ENCODE results near the gene CDH26.

Gene CDH26

DNA sequence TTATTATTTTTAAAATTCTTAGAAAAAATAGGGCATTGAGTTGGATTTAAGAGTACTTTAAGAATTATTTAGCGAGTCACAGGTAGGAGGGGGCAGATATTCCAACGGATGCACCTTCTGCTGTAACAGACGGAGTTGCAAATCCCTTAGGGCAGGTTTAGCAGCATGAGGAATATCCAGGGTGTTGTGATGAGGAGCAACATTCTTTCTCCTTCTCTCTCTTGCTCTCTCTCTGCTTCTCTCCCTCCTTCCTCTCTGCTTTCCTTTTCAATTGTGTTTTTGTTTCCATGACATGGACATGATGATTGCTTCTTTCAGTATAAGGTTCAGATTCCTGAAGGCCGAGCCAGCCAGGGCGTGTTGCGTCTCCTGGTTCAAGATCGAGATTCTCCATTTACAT lies 28.9 kb downstream of the CDH26 start:
- DNase-seq, result no peak

DNA sequence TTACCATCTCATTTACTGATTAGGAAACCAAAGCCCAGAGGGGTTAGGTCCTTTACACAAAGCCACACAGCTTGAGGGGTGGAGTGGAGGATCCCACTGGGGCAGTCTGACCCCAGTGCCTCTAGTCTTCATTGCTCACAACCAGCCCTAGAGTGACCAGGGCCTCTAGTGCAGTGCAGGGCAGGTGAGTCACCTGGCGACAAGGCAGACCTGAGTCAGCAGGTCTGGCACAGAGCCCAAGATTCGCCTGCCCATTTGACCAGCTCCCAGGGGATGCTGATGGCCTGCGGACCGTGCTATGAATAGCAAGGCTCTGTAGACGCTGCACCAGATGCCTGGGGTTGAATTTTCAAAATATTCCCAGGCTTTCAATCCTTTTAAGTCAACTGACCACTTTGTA lies 29.9 kb downstream of the CDH26 start:
- DNase-seq, result no peak

DNA sequence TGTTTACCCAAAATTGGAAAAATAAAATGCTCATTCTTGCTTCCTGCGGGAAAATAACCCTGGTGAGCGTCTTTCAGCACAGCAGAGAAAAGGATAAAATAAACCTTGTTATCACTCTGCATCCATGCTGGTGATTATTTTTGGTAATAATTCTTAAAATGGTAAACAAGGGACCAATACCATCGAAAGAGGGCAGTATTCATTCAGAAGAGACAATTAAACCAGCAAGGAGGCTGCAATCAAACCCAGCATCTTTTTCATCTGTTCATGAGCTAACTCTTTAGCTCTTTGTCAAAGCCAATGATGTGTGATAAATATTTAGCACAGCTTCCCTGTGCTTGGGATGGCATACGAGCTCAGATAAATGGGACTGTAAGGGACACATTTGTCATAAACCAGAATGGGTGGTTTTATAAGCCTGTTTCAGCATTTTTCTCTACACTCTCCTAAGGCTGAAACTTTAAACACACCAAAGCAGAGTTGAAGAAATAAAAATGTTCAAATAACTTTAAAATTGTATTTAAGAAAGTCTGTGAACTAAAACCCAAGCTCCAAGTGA lies 34.4 kb downstream of the CDH26 start:
- DNase-seq, result no peak

DNA sequence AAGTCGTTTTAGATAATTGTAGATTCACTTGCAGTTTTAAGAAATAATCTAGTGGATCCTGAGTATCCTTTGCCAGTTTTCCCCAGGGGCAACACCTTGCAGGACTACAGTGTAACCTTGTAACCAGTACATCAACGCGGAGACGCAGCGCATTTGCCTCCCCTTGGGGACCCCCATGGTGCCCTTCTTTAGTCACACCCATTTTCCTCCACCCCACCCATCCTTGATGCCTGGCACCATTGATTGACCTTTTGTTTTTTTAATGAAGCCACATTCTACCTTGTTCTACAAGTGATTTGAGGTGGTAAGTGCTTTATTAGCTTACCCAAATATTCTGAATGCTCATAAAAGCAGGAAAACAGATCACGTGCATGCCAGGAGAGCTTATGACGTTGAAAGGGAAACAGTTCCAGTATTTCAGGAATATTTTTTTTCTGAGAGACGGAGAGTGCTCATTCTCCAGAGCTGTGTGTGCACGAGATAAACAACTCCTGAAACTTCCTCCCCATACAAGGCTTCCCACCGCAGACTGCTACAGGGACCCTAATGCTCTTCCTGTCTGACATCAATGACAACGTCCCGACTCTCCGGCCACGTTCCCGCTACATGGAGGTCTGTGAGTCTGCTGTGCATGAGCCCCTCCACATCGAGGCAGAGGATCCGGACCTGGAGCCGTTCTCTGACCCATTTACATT lies 35.7 kb downstream of the CDH26 start:
- no peak for DNase-seq

DNA sequence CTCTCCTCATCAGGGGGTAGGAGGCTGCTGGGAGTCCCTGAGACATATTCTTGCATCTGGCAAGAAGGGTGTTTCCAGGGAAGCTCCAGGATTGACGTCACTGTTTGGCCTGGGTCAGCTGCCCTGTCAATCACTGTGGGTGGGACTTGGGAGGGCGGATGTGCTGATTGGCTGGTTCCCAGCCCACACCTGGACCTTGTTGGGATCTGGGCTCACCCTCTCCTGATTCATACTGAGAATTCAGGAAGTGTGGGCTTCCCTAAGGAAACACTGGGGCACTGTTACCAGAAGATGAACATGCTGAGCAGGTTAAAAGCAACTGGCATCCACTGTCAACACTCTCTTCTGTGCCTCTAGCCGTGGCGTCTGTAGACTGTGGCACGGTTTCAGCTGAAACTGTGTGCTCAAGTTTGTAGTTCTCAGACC lies 36.5 kb downstream of the CDH26 start:
- no peak for DNase-seq

DNA sequence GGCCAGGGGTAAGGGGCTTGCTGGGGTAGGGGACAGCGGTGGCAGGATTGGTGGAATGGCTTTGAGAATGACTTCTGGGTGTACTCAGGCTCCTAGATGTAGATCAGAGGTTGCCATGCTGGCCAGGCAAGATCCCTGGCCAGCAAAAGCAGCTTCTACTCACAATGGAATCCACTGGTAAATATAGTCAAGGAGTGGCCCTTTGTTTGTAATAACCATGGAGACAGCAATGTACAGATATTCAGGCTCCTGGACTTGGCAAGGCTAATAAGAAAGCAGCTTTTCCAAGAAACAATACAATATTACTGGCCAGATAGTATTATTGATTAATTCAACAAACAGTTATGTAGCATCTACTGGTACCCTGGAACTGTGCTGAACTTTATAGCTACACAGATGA lies 37.9 kb downstream of the CDH26 start:
- no peak for DNase-seq

DNA sequence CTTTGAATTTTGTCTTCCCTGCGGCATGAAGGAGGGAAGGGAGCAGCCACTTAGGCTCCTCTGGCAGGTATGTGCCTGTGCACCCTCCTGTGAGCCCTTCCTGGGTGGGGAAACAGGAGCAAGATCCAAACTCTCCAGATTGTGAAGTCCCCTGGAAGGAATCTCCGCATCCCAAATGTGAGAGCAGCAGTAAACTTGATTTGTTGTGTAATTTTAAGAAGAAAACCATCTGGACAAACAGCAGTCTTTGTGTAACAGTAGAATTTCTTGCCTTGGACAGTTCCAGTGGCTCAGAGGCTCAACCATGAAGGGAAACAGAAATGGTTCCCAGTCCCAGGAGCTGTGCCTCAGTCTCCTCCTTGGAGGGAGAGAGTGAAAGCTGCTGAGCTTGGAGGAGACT lies 39.7 kb downstream of the CDH26 start:
- no peak for DNase-seq

DNA sequence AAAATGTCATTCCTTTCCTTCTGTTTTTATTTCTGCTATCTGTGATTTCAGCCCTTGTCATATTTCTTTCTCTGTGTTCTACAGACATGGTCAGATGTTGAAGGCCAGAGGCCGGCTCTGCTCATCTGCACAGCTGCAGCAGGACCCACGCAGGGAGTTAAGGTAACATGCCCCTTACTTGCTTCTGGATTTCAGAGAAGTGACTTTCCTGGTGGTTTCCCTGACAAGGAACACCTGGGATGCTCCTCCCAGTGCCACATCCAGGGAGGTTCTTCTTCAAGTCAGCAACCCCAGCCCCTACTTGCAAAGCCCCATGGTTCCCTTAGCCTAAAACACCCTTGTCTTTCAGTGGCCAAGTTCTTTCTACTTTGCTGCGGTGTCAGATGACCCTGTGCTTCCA lies 41.3 kb downstream of the CDH26 start:
- DNase-seq, result no peak

DNA sequence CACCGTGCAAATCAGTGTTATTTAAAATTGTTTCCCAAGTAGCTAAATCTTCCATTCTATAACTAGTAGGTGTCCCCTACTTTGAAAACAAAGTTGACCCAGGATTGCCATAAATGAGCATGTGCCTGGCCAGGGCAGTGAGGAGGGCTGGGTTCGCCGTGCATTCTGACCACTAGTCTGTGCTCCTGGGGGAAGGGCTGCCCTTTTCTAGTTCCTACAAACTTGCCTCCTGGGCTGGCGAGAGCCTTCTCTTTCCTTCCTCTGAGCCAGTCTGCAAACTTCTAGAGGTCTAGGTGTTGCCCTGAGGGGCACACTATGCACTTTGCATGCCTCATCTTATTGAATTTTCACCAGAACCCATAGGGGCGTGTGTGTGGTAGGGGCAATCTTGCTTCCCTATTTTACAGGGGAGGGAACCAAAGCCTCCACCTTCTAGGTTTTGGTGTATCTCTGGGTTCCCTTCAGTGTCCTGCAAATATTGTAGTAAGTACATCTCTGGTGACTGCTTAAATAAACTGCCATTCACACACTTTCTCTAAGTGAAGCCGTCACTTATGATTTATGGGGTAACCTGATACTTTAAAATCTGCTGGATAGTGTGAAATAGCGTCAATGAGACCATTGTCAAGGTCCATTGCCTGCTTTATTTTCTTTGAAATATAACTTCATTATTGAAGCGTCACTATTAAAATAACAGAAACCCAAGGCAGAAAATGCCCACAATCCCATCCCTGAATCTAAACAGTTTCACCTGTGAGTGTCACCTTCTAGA lies 42.2 kb downstream of the CDH26 start:
- no peak for DNase-seq

DNA sequence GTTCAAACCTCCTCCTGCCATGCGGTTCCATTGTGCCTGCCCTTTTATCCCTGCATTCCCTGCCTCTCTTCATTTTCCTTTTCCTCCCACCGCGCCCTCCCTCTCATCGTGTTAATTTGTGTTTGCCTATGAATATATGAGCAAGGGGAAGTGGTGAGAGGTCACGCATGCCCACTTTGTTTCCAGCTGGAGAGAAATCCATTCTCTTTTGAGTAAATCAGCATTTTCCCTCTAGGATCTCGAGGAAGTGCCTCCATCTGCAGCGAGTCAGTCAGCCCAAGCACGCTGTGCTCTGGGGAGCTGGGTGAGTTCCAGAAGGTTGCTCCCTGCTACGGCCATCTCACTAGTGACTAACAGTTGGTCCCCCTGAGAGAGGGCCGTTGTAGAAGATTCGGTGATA lies 42.9 kb downstream of the CDH26 start:
- peak; percentile 59 for DNase-seq

DNA sequence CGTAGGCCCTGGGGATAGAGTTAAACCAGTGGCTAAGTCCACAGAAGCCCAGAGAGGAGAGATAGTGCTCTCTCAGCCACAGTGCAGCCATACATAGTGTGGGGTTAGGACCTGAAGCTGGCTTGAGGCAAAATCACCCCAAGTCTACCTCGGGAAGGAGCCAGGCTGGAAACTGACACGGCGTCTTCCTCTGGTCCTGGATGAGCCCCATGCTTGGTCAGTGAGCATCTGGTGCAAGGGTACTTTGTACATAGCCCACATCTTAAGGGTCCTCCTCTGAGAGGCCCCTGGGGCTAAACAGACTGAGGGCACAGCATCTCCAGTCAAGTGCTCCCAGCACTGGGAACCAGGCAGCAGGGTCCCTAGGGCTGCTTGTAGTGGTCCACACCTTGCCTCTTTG lies 45.6 kb downstream of the CDH26 start:
- no peak for DNase-seq

DNA sequence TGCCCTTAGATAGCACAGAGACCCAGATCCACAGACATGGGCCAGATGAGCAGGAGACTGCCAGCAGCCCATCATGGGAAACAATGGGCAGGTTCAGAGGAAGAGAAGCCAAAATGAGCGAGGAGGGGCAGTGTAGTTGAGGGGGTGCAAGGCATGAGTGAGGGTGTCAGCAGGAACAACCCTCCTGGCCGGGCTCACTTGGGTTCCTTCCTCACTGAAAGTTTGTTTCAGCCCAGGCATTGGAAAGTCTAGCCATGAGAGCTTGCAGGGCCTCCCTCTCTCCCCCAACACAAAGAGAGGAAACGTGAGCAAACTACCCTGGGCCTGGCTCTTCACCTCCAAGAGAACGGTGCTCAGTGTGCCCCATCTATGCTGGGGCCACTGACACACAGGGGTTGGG lies 48.0 kb downstream of the CDH26 start:
- DNase-seq, result no peak

DNA sequence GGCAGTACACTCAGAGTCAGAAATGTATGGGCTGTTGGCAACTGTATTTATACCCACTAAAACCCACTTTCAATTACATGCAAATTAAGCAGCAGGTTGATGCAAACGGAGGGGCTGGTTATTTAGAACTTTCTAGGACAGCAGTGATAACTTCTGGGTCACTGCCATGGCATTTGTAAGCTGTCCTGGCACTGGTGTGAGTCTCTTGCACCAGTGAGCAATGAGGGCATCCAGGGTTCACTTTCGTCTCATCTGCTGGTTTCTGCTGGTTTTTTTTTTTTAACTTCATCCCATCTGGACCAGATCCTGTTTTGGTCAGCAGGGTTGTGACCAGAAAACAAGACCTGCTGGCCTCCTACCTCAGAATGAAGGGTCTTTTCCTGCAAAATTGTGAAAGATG lies 49.2 kb downstream of the CDH26 start:
- no peak for DNase-seq

DNA sequence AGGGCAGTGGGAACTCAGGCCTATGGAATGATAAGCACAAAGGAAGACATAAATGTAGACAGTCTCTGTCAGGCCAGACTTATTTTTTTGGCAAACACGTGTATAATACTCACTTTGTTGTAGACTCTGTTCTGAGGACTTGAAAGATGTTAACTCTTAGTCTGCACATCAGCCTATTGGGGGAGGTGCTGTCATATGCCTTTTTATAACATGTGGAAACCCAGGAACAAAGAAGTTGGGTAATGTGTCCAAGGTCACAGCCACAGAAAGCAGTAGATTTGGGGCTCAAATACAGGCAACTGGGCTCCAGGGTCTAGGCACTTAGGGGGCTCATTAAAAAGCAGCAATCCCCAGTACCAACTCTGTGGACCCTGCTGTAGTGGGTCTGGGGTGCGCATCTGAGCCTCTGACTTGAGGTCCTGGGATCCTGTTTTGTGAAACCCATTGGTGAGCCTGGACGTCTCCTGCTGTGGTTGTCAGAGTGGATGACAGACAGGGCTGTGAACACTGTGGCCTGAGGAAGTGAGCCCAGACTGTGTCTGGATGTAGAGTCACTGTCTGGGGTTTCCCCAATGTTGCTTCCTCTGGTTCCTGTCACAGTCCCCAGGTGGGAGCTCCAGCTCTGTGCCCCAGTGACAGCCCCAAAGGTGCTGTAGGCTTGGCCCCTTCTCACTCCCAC lies 50.0 kb downstream of the CDH26 start:
- no peak for DNase-seq

DNA sequence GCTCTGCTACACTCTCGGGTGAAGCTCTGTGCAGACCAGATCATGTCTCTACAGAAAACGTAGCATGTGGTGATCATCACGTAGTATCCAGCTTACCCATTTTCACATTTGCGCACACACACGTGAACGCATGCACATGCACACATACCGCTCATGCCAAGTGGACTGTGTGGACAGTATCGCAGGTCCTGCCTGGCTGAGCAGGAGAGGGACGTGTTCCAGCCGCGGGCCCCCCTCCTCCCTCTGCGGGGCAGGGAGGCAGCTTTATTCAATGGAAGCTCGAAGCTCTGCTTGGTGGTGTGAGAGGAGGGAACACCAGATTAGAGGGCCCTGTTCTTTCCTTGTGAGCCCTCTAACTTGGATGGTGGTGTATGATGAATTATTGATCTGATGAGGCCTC lies 51.1 kb downstream of the CDH26 start:
- no peak for DNase-seq

DNA sequence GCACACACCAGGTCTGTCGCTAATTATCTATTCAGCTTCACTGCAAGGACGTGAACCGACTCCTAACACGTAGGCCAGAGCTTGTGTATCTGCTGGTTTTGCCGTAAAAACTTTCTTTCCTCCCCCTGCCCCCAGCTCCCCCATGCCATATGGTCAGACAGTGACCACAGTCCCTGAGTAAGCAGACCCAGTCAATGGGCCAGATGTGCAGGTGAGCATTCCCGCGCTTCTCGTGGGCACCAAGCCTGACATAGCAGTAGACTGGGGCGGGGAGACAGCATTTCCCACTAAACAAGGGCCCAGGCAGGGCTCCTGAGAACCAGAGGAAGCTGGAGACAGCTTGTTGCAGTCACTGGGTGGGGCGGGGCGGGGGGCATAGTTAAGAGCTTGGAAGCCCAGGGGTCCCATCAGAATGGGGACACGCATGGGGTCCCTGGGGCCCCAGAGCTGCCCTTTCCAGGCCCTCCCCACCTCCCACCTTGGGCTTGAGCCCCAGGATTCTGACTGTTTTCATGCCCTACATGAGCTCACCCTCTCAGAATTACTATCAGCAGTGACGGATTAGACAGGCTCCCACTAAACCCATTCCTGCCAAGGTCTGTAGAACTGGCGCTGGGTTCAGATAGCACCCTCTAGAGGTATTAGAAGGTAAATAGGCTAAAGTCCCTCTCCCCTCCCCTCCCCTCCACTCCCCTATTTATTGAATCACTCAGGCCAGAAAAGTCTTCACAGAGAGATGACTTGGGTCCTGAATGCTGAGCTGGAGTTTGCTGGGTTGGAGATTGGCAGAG lies 51.8 kb downstream of the CDH26 start:
- no peak for DNase-seq

DNA sequence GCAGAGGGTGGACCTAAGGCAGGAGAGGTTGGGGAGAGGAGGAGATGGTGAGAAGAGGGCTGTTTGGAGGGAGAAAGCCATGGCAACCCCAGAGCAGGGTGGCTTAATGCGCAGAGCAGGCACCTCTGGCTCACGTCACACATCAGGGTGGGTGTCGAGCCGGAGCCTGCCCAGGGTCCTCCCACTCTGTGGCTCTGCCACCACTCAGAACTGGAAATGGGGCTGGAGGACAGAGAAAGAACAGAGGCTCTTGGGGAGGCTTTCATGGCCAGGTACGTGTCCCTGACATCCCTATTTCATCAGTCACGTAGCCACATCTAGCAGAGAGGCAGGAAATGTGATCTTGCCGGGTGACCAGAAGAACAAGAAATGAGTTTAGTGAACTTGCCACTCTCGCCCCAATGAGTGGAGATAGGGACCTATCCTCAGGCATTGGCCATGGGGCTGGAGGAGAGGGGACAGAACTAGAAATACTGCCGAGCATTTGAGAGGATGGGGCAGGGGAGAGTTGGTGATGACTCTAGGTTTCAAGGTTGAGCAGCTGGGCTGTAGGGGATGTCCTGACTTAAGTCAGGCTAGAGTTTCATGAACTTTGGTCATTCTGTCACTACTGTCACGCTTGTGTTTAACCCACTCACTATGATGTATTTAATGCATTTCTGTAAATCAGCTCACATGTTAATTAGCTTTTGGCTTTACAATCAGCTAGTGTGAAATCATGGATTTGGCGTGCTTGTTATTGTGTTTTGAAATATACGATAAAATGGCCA lies 52.7 kb downstream of the CDH26 start:
- no peak for DNase-seq

DNA sequence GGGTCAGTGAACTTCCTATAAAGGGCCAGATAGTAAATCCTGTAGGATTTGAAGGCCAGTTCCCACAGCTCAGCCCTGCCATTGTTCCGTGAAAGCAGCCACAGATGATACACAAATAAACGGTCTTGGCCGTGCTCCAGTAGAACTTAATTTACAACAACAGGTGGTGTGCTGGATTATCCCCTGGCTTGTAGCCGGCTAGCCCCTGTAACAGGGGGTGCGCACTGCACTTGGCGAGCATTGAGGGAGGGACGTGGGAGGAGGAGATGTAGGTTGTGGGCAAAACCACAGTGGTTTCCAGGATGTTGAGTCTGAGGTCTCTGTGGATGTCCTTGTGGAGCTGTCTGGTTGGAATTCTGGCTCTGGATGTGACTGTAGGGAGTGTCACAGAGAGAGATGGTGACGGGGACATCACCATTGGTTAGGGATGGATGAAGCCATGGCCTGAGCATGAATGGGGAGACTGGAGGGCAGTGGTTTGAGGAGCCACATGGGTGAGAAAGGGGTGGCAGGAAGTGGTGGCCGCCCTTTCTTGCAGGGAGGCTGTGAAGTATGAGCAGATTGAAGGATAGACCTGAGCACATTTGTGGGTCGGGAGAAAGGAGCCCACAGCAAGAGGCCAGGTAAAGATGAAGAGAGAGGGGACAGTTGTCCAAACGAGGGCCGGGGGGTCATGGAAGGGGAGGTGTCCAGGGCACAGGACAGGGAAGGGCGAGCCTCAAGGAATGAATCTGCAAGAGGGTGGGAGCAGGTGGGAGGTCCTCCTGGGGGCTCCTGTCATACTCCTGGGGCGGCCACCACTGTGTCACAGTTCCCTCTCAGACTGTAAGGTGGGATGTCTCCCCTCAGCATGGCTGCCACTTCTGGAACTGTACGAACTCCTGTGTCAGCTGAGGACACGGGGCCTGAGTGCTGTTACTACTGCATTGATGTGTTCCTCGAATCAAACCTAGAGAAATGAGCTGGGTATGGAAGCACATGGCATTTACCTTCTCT lies 53.6 kb downstream of the CDH26 start:
- DNase-seq, result no peak

DNA sequence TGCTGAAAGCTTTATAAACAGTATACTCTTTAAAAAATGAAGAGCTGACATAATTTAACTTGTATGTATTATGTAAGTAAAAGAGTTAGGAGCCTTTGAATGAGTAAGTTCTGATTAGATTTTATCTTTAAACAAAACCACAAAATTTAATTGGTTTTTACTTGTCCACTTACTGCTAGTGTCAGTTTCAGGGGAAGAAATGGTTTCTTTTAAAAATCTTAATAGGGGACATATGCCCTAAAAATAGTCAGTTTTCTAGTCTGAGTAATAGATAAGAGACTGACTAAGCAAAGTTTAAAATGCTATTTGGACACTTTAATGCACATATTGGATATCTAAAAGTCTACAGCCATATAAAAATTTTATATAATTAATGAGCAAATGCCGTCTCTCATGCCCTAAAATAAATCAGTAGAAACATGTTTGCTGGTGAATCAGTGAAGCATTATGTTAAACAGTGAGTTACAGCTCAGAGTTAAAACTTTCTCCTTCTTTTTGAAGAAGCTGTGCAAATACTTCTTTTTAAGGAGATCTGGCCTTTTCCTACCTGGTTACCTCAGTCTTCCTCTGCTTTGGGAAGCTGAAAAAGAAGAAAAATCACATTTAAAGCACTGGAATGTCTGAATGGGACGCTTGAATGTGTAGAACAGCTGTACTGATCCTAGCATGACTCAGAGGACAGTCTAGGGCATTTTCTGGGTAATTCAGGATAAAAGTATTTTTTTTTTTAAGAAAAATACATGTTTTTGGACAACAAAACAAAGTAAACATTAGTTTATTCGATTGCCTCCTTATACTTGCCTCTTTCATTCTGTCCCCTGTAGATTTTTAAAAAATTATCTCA lies 55.3 kb downstream of the CDH26 start:
- no peak for DNase-seq

DNA sequence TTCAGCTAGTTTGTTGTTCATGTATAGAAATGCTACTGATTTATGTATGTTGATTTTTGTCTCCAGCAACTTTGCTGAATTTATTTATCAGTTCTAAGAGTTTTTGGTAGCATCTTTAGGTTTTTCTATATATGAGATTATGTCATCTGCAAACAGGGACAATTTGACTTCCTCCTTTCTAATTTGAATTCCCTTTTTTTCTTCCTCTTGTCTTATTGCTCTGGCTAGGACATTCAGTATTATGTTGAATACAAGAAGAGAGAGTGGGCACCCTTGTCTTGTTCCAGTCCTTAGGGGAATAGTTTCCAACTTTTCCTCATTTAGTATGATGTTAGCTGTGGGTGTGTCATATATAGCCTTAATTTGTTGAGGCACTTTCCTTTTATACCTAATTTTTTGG lies 58.2 kb downstream of the CDH26 start:
- no peak for DNase-seq

All from NCI-H187 treated with DMSO at 0.1 percent for 48 hours (cell line).